Osteoblast (primary cell): Measurements from ENCODE around the gene FHIT. TPM values are rescaled to one million over a fixed set of nuclear protein-coding genes. Genes with fewer than 3 reads are reported as not detected.

Source experiments
- DNase-seq: peaks from one replicate; pipeline ENCODE4 v3.0.0; 2011; ENCODE audit warnings: low spot score, mixed read lengths; ENCODE audit not compliant: insufficient read length; ENCODE audit errors: missing footprints
- H2AFZ ChIP-seq: 2 replicates; pipeline ENCODE4 v1.6.0; 2011; ENCODE audit warnings: mild to moderate bottlenecking, low read length
- H3K27ac ChIP-seq: 2 replicates; pipeline ENCODE4 v1.5.1; 2011; ENCODE audit warnings: mild to moderate bottlenecking, low read depth, low read length, moderate library complexity
- H3K27me3 ChIP-seq: 2 replicates; pipeline ENCODE4 v1.6.0; 2012; ENCODE audit warnings: mild to moderate bottlenecking, control low read depth, inconsistent platforms, low read length, moderate library complexity; ENCODE audit not compliant: insufficient read depth
- H3K36me3 ChIP-seq: 2 replicates; pipeline ENCODE4 v1.5.1; 2011; ENCODE audit warnings: mild to moderate bottlenecking, low read length, control low read depth, moderate library complexity; ENCODE audit not compliant: insufficient read depth
- H3K4me1 ChIP-seq: 2 replicates; pipeline ENCODE4 v1.5.1; 2011; ENCODE audit warnings: mild to moderate bottlenecking, low read length, control low read depth, moderate library complexity; ENCODE audit not compliant: insufficient read depth
- H3K4me2 ChIP-seq: 2 replicates; pipeline ENCODE4 v1.6.0; 2011; ENCODE audit warnings: mild to moderate bottlenecking, low read length; ENCODE audit not compliant: insufficient read depth
- H3K4me3 ChIP-seq: fragments of 200-600 bp; sonication (generic); 3 replicates; pipeline ENCODE4 v1.5.1; 2012; ENCODE audit warnings: mild to moderate bottlenecking, low read length, inconsistent platforms; ENCODE audit not compliant: insufficient read depth
- H3K79me2 ChIP-seq: 2 replicates; pipeline ENCODE4 v1.6.0; 2012; ENCODE audit warnings: mild to moderate bottlenecking, low read length, control low read depth, inconsistent platforms; ENCODE audit not compliant: insufficient read depth
- H3K9me3 ChIP-seq: 2 replicates; pipeline ENCODE4 v1.5.1; 2011; ENCODE audit warnings: low read depth, low read length, control low read depth
- H4K20me1 ChIP-seq: 2 replicates; pipeline ENCODE4 v1.6.0; 2012; ENCODE audit warnings: mild to moderate bottlenecking, low read length, control low read depth; ENCODE audit not compliant: insufficient read depth
- CTCF ChIP-seq: IDR thresholded peaks from 2 replicates; pipeline ENCODE4 v1.5.1; 2011; ENCODE audit warnings: mild to moderate bottlenecking, low read depth, low read length, moderate library complexity; ENCODE audit errors: extremely low read depth
- total RNA-seq: library from RNA; depleted of rRNA; stranded (reverse); fragments of >200 nt; gene quantifications from 2 replicates; pipeline ENCODE4 v1.2.3, GENCODE V29; 2012

FHIT gene
- total RNA-seq, 1 donor: 3.3 TPM

- Histone ChIP-seq H3K27ac (no peak overlapping the region), H3K9me3 (no peaks in the 10 kb centered on the region), H3K4me2 (no peak overlapping the region), H2AFZ (no peak overlapping the region), H3K36me3 (no peaks in the 10 kb centered on the region), H3K4me3 (no peak overlapping the region), H3K4me1 (no peaks in the 10 kb centered on the region), H3K27me3 (no peaks in the 10 kb centered on the region), H4K20me1 (no peaks in the 10 kb centered on the region), H3K79me2 (no peaks in the 10 kb centered on the region)
- TF ChIP-seq CTCF: no peak
- no peak for DNase-seq
Measured at GRCh38 chr3:59953104-59953503, 1298.1 kb downstream of the FHIT start.

DNA sequence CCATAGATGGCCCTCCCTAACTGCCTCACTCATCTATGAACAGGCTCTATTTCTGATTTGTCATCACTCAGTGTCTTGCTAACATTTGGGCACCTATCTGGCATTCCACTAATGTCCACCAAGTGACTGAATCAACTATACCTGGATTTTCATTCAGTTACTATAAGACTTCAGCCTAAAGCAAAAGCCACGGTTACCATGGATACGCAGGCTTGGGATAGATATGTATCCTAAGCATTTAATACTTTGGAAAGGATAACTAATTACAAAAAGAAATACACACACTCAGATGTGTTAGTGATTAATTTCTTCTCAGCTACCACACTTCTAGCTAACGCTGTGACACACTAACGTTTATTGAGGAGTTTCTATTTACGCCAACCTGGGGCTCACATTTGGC is 1301.9 kb downstream of the FHIT start:
- Histone ChIP-seq H3K4me3 (no peak overlapping the region), H3K27me3 (no peaks in the 10 kb centered on the region), H3K9me3 (no peaks in the 10 kb centered on the region), H3K4me2 (no peak overlapping the region), H3K79me2 (no peaks in the 10 kb centered on the region), H3K36me3 (no peaks in the 10 kb centered on the region), H3K4me1 (no peaks in the 10 kb centered on the region), H3K27ac (no peak overlapping the region), H4K20me1 (no peaks in the 10 kb centered on the region), H2AFZ (no peak overlapping the region)
- no peak for TF ChIP-seq CTCF
- DNase-seq: no peak

DNA sequence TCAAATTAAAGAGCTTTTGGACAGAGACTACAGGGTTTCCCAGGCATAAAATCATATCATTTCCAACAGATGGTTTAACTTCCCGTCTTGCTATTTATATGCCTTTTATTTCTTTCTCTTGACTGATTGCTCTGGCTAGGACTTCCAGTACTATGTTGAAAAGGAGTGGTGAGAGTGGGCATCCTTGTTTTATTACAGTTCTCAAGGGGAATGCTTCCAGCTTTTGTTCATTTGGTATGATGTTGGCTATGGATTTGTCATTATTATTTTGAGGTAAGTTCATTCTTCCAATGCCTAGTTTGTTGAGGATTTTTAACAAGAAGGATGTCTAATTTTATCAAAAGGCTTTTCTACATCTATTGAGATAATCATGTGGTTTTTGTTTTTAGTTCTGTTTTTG is 1304.9 kb downstream of the FHIT start:
- H3K27me3 ChIP-seq: no peaks in the 10 kb centered on the region
- H3K4me1 ChIP-seq: no peaks in the 10 kb centered on the region
- DNase-seq: no peak
- H3K79me2 ChIP-seq: no peaks in the 10 kb centered on the region
- TF ChIP-seq CTCF: no peak
- no peak overlapping the region for H3K4me3 ChIP-seq
- no peak overlapping the region for H3K27ac ChIP-seq
- H2AFZ ChIP-seq: no peak overlapping the region
- H4K20me1 ChIP-seq: no peaks in the 10 kb centered on the region
- no peak overlapping the region for H3K4me2 ChIP-seq
- no peaks in the 10 kb centered on the region for H3K36me3 ChIP-seq
- no peaks in the 10 kb centered on the region for H3K9me3 ChIP-seq

- Histone ChIP-seq H4K20me1 (no peaks in the 10 kb centered on the region), H3K9me3 (no peaks in the 10 kb centered on the region), H3K36me3 (no peaks in the 10 kb centered on the region), H3K27ac (no peak overlapping the region), H2AFZ (no peak overlapping the region), H3K79me2 (no peaks in the 10 kb centered on the region), H3K4me3 (no peak overlapping the region), H3K27me3 (no peaks in the 10 kb centered on the region), H3K4me2 (no peak overlapping the region), H3K4me1 (no peaks in the 10 kb centered on the region)
- no peak for TF ChIP-seq CTCF
- DNase-seq: no peak
Measured at GRCh38 chr3:59940718-59941117, 1310.5 kb downstream of the FHIT start.
